A549 (cell line): Measurements from ENCODE around the gene TP73. TPM values are rescaled to one million over a fixed set of nuclear protein-coding genes. Genes with fewer than 3 reads are reported as not detected.

ENCODE experiments used
- ATAC-seq, 2 experiments: fragments of 200-7000 bp in 1 of 2; fragments of >200 bp in 1 of 2; cut with Nextera tagmentation in 1 of 2; cut with Tn5 transposase in 1 of 2; 3 replicates each; pipeline versions ENCODE4 v1.8.0 to v1.9.1; 2018 to 2020; ENCODE audit warnings: mild to moderate bottlenecking in 1 of 2, moderate library complexity in 1 of 2
- CTCF ChIA-PET: fragments of 300-600 bp; sonication (Branson Sonifier 250); formaldehyde crosslinking; extraction: SDS; loops from one replicate; lab custom pipeline; 2021; ENCODE audit warnings: antibody characterized with exemption, inconsistent platforms; lab: Yijun Ruan, JAX
- POLR2A ChIA-PET: fragments of 350-600 bp; formaldehyde crosslinking; extraction: SDS; loops from one replicate; lab custom pipeline; 2021; ENCODE audit warnings: antibody characterized with exemption, inconsistent platforms; lab: Yijun Ruan, JAX
- DNase-seq, 2 experiments: peaks; one replicate each; pipeline versions ENCODE4 v3.0.0 to v3.0.0-alpha.2; 2011 to 2016; ENCODE audit warnings: low read depth in 1 of 2, low spot score in 1 of 2
- FAIRE-seq: peaks from 2 replicates; lab custom pipeline; 2011; peaks lifted over from hg19 to GRCh38; lab: Jason Lieb, UNC
- H3K27ac ChIP-seq, 2 experiments: fragments of >200 bp; sonication (Bioruptor Twin); formaldehyde crosslinking; 3 replicates each; pipeline ENCODE4 v1.5.1; 2016 to 2017
- H3K4me1 ChIP-seq: fragments of >200 bp; sonication (Bioruptor Twin); formaldehyde crosslinking; 3 replicates; pipeline ENCODE4 v1.6.1; 2016
- H3K4me2 ChIP-seq: fragments of >200 bp; sonication (Bioruptor Twin); formaldehyde crosslinking; 3 replicates; pipeline ENCODE4 v1.6.1; 2016
- H3K4me3 ChIP-seq: fragments of >200 bp; sonication (Bioruptor Twin); formaldehyde crosslinking; 3 replicates; pipeline ENCODE4 v1.5.1; 2016
- H3K9me3 ChIP-seq: fragments of >200 bp; sonication (Bioruptor Twin); formaldehyde crosslinking; 3 replicates; pipeline ENCODE4 v1.6.1; 2016
- CBX2 ChIP-seq: fragments of 200-600 bp; sonication (generic); IDR thresholded peaks from 2 replicates; pipeline ENCODE4 v1.6.1; 2016; ENCODE audit warnings: low read depth, mild to moderate bottlenecking, borderline replicate concordance
- CEBPB ChIP-seq, 2 experiments: fragments of >200 bp in 1 of 2; sonication (Bioruptor Twin) in 1 of 2; formaldehyde crosslinking in 1 of 2; IDR thresholded peaks; 2 replicates each; pipeline ENCODE4 v1.6.1; 2012 to 2016
- EHMT2 ChIP-seq: fragments of 200-600 bp; sonication (generic); IDR thresholded peaks from 2 replicates; pipeline ENCODE4 v1.6.1; 2016; ENCODE audit warnings: antibody characterized with exemption, low read depth, mild to moderate bottlenecking, moderate library complexity
- FOXS1 ChIP-seq: fragments of 250-450 bp; sonication (Bioruptor Pico); IDR thresholded peaks from 2 replicates; pipeline ENCODE4 v1.5.0; 2020; ENCODE audit warnings: mild to moderate bottlenecking, moderate library complexity
- GATA3 ChIP-seq: IDR thresholded peaks from 2 replicates; pipeline ENCODE4 v1.6.1; 2012; ENCODE audit warnings: borderline replicate concordance
- HOXB13 ChIP-seq: fragments of 250-450 bp; sonication (Bioruptor Pico); IDR thresholded peaks from 2 replicates; pipeline ENCODE4 v1.5.0; 2020; ENCODE audit warnings: low read depth, mild to moderate bottlenecking, moderate library complexity
- HOXB5 ChIP-seq: fragments of 250-450 bp; sonication (Bioruptor Pico); IDR thresholded peaks from 2 replicates; pipeline ENCODE4 v1.5.0; 2020; ENCODE audit warnings: mild to moderate bottlenecking, moderate library complexity
- JUN ChIP-seq, 2 experiments: fragments of >200 bp; sonication (Bioruptor Twin); formaldehyde crosslinking; IDR thresholded peaks; 2 replicates in 1 of 2; 3 replicates in 1 of 2; pipeline ENCODE4 v1.6.1; 2016 to 2017
- KDM5A ChIP-seq: fragments of 200-600 bp; sonication (generic); IDR thresholded peaks from 2 replicates; pipeline ENCODE4 v1.6.1; 2016; ENCODE audit warnings: antibody characterized with exemption, mild to moderate bottlenecking
- NFE2L2 ChIP-seq: fragments of 150-350 bp; conservative IDR thresholded peaks from 2 replicates; pipeline ENCODE4 v1.6.1; 2014; ENCODE audit warnings: low read length
- NPAS2 ChIP-seq: fragments of 250-450 bp; sonication (Bioruptor Pico); IDR thresholded peaks from 2 replicates; pipeline ENCODE4 v1.8.0; 2022; ENCODE audit warnings: mild to moderate bottlenecking, moderate library complexity, borderline replicate concordance
- NR3C1 ChIP-seq: fragments of >200 bp; sonication (Bioruptor Twin); formaldehyde crosslinking; IDR thresholded peaks from 3 replicates; pipeline ENCODE4 v1.6.1; 2017
- PHF8 ChIP-seq: fragments of 200-600 bp; sonication (generic); IDR thresholded peaks from 2 replicates; pipeline ENCODE4 v1.6.1; 2016; ENCODE audit warnings: low read depth, mild to moderate bottlenecking, antibody characterized with exemption, moderate library complexity, borderline replicate concordance
- POLR2A ChIP-seq: IDR thresholded peaks from 2 replicates; pipeline ENCODE4 v1.6.1; 2012; ENCODE audit warnings: mild to moderate bottlenecking, low read length
- POLR2AphosphoS2 ChIP-seq: conservative IDR thresholded peaks from 2 replicates; pipeline ENCODE4 v1.6.1; 2012; ENCODE audit warnings: low read length, improper control_type of control experiment, inconsistent platforms
- RAD21 ChIP-seq, 2 experiments: fragments of >200 bp in 1 of 2; sonication (Bioruptor Twin) in 1 of 2; formaldehyde crosslinking in 1 of 2; IDR thresholded peaks in 1 of 2; conservative IDR thresholded peaks in 1 of 2; 2 replicates in 1 of 2; 3 replicates in 1 of 2; pipeline ENCODE4 v1.6.1; 2012 to 2018; ENCODE audit warnings: inconsistent platforms in 1 of 2
- RFX5 ChIP-seq: fragments of 450-650 bp; IDR thresholded peaks from 2 replicates; pipeline ENCODE4 v1.7.1; 2014; ENCODE audit warnings: antibody characterized with exemption, mild to moderate bottlenecking, moderate library complexity
- TFCP2L1 ChIP-seq: fragments of 250-450 bp; sonication (Bioruptor Pico); IDR thresholded peaks from 2 replicates; pipeline ENCODE4 v1.5.0; 2021; ENCODE audit warnings: mild to moderate bottlenecking
- TP53 ChIP-seq: fragments of 250-450 bp; sonication (Bioruptor Pico); IDR thresholded peaks from 2 replicates; pipeline ENCODE4 v1.5.0; 2021; ENCODE audit warnings: mild to moderate bottlenecking, moderate library complexity
- ZC3H11A ChIP-seq: fragments of 450-650 bp; IDR thresholded peaks from 2 replicates; pipeline ENCODE4 v1.6.1; 2014; ENCODE audit warnings: antibody characterized with exemption, mild to moderate bottlenecking
- ZSCAN20 ChIP-seq: fragments of 250-450 bp; sonication (Bioruptor Pico); IDR thresholded peaks from 2 replicates; pipeline ENCODE4 v1.8.0; 2022; ENCODE audit warnings: mild to moderate bottlenecking, moderate library complexity
- WGBS: methylation state at CpG from one replicate; pipeline ENCODE4 v1.1.6; 2017; ENCODE audit errors: missing lambda C conversion rate; 5-methylcytosine and 5-hydroxymethylcytosine counted together
- polyA plus RNA-seq, 4 experiments: library from polyadenylated mRNA; depleted of rRNA in 3 of 4; stranded (reverse); fragments of >200 nt; fragmentation: RNase III in 1 of 4; extraction: RNeasy Plus Mini Kit Qiagen cat#74134 plus additional on column Dnase treatment in 1 of 4; gene quantifications; 2 replicates in 3 of 4; 3 replicates in 1 of 4; pipeline ENCODE4 v1.2.3, GENCODE V29; 2011 to 2017
- TF ChIP-seq, protein P1 (sequence below): fragments of 200-600 bp; sonication (generic); IDR thresholded peaks from 2 replicates; pipeline ENCODE4 v1.6.1; 2016; ENCODE audit warnings: antibody characterized with exemption, mild to moderate bottlenecking, moderate library complexity
- TF ChIP-seq, protein P2 (sequence below): IDR thresholded peaks from 2 replicates; pipeline ENCODE4 v1.6.1; 2012
- TF ChIP-seq, protein P3 (sequence below): fragments of 450-650 bp; IDR thresholded peaks from 2 replicates; pipeline ENCODE4 v1.6.1; 2014; ENCODE audit warnings: antibody characterized with exemption
- TF ChIP-seq, protein P4 (sequence below): fragments of >200 bp; sonication (Bioruptor Twin); formaldehyde crosslinking; IDR thresholded peaks from 3 replicates; pipeline ENCODE4 v1.6.1; 2016
- TF ChIP-seq, protein P5 (sequence below): IDR thresholded peaks from 2 replicates; pipeline ENCODE4 v1.6.1; 2012; ENCODE audit warnings: low read depth, borderline replicate concordance
- TF ChIP-seq, protein P6 (sequence below): IDR thresholded peaks from 2 replicates; pipeline ENCODE4 v1.6.1; 2012
- TF ChIP-seq, protein P7 (sequence below): fragments of >200 bp; sonication (Bioruptor Twin); formaldehyde crosslinking; IDR thresholded peaks from 2 replicates; pipeline ENCODE4 v1.6.1; 2016

TP73 gene
- polyA plus RNA-seq, 2 of the 4 experiments (the other 2 are of a cell fraction) = 0.01 to 0.25 TPM

DNA sequence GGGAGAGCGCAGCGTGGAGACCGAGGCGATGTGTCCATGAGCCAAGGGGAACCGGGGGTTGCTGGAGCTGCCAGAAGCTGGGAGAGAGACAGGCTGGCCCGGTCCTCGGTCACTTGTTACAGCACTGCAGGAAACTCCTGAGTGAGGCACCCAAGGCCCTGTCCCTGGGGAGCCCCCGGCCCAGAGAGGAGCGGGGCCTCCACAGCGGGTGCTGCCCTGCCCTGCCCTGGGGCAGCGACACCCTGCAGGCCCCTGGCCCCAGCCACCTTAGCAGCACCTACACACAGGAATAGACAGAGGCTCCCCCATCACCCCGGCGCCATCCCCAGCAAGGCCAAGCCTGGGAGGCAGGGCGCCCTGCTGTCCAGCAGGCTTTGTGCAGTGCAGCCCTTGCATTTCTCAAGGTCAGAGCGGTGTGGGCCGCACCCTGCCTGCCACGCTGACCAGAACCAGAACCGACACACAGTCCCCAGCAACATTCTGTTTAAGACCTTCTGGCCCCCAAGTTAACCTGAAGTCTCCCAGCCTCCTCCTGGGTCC, 34.4 kb upstream of the TP73 start:
- ChIA-PET CTCF (interaction anchor here (0.7 to 3.8 kb wide), 6 partner anchors 12 to 165 kb away, joined by 3 to 33 read pairs (median 5); no protein-coding TSS in a partner anchor), POLR2A (no interaction called here)
- ATAC-seq (no peak), FAIRE-seq (no peak), DNase-seq (no peak)
- Histone ChIP-seq H3K4me2 (no peak overlapping the region), H3K4me1 (peaks cover 18% of the 10 kb centered on the region), H3K4me3 (no peak overlapping the region), H3K9me3 (no peaks in the 10 kb centered on the region), H3K27ac (no peak overlapping the region)
- WGBS = 80% methylated on average over 13 of the region's 18 CpGs
- no peak for TF ChIP-seq NR3C1

DNA sequence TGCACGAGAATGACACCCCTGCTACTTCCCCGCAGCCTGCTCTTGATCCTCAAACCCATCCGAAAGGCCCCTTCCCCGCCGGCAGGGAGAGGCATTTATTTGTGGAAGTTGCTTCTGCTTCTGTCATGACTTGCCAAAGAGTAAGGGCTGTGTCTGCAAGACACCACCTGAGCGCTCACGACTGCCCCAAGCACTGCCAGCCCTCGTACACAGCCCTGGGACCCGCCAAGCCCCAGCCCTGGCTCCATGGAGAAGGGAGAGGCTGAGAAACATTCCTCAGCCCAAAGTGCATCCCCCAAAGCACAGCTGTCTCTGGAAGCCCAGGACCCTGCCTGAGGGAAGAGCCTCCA, 33.8 kb upstream of the TP73 start:
- no peak for FAIRE-seq
- CTCF ChIA-PET = interaction anchor here (0.6 to 7.0 kb wide), 25 partner anchors 11 to 166 kb away, joined by 3 to 102 read pairs (median 5); no protein-coding TSS in a partner anchor
- H3K4me2 ChIP-seq = no peak overlapping the region

DNA sequence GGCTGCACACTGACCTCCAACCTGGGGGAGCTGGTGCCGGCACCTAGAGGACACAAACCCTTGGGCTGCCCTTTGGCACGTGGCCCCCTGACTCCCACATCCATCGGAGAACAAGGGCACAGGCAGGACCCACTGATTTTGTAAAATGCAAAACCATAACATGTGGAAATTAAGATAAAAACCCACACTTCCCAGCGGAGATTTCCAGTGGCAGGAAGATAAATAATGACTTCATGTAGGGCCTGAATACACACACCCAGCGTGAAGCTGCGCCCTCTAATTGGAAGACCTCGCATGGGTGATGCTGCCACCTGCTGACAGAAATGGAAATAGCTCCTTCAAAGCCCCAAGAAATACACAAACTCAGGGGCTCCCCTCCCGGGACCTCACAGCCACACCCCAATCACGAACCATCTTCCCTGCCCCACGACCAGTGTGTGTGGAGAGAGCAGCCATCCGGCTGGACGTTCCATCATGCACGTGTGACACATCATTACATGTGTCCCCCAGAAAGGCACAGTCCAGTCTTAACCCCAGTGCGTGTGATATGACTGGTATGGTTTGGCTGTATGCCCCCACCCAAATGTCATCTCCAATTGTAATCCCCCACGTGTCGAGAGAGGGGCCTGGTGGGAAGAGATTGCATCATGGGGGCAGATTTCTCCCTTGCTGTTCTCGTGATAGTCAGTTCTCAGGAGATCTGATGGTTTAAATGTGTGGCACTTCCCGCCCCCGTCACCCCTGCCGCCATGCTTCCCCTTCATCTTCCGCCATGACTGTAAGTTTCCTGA, 33.2 kb upstream of the TP73 start:
- no peak overlapping the region for H3K4me2 ChIP-seq
- FAIRE-seq (no peak), DNase-seq (peak; percentile 61 to 72), ATAC-seq (peak; percentile 68 to 83)
- H3K4me3 ChIP-seq = no peak overlapping the region
- no peak overlapping the region for H3K27ac ChIP-seq
- ChIA-PET POLR2A (interaction anchor here (0.9 to 1.0 kb wide), 2 partner anchors 54 to 166 kb away, joined by 3 read pairs; no protein-coding TSS in a partner anchor), CTCF (interaction anchor here (0.6 to 7.0 kb wide), 32 partner anchors 10 to 167 kb away, joined by 3 to 102 read pairs (median 4); no protein-coding TSS in a partner anchor)
- 27% methylated on average over 19 of the region's 21 CpGs for WGBS
- H3K4me1 ChIP-seq = peaks cover 13% of the 10 kb centered on the region; the same call in 2 of the 3 replicates
- no peaks in the 10 kb centered on the region for H3K9me3 ChIP-seq
- TF ChIP-seq CBX2 (no peak), POLR2A (no peak), FOXS1 (CRISPR knock-in tag) (no peak), NFE2L2 (no peak), TP53 (CRISPR knock-in tag) (no peak), GATA3 (no peak), NR3C1 (no peak), HOXB5 (CRISPR knock-in tag) (no peak), EHMT2 (no peak), CEBPB (IDR thresholded peaks at IDR 0.05) (no peak), PHF8 (no peak)
- TF ChIP-seq, protein P1, sequence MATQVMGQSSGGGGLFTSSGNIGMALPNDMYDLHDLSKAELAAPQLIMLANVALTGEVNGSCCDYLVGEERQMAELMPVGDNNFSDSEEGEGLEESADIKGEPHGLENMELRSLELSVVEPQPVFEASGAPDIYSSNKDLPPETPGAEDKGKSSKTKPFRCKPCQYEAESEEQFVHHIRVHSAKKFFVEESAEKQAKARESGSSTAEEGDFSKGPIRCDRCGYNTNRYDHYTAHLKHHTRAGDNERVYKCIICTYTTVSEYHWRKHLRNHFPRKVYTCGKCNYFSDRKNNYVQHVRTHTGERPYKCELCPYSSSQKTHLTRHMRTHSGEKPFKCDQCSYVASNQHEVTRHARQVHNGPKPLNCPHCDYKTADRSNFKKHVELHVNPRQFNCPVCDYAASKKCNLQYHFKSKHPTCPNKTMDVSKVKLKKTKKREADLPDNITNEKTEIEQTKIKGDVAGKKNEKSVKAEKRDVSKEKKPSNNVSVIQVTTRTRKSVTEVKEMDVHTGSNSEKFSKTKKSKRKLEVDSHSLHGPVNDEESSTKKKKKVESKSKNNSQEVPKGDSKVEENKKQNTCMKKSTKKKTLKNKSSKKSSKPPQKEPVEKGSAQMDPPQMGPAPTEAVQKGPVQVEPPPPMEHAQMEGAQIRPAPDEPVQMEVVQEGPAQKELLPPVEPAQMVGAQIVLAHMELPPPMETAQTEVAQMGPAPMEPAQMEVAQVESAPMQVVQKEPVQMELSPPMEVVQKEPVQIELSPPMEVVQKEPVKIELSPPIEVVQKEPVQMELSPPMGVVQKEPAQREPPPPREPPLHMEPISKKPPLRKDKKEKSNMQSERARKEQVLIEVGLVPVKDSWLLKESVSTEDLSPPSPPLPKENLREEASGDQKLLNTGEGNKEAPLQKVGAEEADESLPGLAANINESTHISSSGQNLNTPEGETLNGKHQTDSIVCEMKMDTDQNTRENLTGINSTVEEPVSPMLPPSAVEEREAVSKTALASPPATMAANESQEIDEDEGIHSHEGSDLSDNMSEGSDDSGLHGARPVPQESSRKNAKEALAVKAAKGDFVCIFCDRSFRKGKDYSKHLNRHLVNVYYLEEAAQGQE = no peak
- TF ChIP-seq, protein P2, sequence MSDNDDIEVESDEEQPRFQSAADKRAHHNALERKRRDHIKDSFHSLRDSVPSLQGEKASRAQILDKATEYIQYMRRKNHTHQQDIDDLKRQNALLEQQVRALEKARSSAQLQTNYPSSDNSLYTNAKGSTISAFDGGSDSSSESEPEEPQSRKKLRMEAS = peak; percentile 51
- TF ChIP-seq, protein P3, sequence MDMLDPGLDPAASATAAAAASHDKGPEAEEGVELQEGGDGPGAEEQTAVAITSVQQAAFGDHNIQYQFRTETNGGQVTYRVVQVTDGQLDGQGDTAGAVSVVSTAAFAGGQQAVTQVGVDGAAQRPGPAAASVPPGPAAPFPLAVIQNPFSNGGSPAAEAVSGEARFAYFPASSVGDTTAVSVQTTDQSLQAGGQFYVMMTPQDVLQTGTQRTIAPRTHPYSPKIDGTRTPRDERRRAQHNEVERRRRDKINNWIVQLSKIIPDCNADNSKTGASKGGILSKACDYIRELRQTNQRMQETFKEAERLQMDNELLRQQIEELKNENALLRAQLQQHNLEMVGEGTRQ = no peak

More for the DNA sequence above, 33.8 kb upstream of the TP73 start:
- DNase-seq = no peak
- POLR2A ChIA-PET = interaction anchor here (0.9 to 1.0 kb wide), 2 partner anchors 53 to 165 kb away, joined by 3 read pairs; no protein-coding TSS in a partner anchor
- Histone ChIP-seq H3K9me3 (no peaks in the 10 kb centered on the region), H3K27ac (no peak overlapping the region), H3K4me1 (peaks cover 15% of the 10 kb centered on the region), H3K4me3 (no peak overlapping the region)
- ATAC-seq = peak in 1 of 2 experiments; percentile 11; a peak in 2 of 6 replicates
- TF ChIP-seq RAD21 (conservative IDR thresholded peaks at IDR 0.05 in 1 of 2, IDR thresholded peaks at IDR 0.05 in 1 of 2) (no peak), ZSCAN20 (CRISPR knock-in tag) (no peak), ZC3H11A (no peak), TFCP2L1 (CRISPR knock-in tag) (no peak), JUN (IDR thresholded peaks at IDR 0.05) (no peak), NPAS2 (CRISPR knock-in tag) (no peak), NR3C1 (no peak), POLR2AphosphoS2 (no peak), RFX5 (no peak), HOXB13 (CRISPR knock-in tag) (no peak), KDM5A (no peak)
- TF ChIP-seq, protein P4, sequence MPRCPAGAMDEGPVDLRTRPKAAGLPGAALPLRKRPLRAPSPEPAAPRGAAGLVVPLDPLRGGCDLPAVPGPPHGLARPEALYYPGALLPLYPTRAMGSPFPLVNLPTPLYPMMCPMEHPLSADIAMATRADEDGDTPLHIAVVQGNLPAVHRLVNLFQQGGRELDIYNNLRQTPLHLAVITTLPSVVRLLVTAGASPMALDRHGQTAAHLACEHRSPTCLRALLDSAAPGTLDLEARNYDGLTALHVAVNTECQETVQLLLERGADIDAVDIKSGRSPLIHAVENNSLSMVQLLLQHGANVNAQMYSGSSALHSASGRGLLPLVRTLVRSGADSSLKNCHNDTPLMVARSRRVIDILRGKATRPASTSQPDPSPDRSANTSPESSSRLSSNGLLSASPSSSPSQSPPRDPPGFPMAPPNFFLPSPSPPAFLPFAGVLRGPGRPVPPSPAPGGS = no peak
- TF ChIP-seq, protein P5, sequence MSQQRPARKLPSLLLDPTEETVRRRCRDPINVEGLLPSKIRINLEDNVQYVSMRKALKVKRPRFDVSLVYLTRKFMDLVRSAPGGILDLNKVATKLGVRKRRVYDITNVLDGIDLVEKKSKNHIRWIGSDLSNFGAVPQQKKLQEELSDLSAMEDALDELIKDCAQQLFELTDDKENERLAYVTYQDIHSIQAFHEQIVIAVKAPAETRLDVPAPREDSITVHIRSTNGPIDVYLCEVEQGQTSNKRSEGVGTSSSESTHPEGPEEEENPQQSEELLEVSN = no peak
- TF ChIP-seq, protein P6, sequence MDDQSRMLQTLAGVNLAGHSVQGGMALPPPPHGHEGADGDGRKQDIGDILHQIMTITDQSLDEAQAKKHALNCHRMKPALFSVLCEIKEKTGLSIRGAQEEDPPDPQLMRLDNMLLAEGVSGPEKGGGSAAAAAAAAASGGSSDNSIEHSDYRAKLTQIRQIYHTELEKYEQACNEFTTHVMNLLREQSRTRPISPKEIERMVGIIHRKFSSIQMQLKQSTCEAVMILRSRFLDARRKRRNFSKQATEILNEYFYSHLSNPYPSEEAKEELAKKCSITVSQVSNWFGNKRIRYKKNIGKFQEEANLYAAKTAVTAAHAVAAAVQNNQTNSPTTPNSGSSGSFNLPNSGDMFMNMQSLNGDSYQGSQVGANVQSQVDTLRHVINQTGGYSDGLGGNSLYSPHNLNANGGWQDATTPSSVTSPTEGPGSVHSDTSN = no peak
- TF ChIP-seq, protein P7, sequence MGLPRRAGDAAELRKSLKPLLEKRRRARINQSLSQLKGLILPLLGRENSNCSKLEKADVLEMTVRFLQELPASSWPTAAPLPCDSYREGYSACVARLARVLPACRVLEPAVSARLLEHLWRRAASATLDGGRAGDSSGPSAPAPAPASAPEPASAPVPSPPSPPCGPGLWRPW = no peak
- 90% methylated on average over 5 of the region's 9 CpGs for WGBS
